ENCODE data around the gene TSGA10.

Gene TSGA10

GRCh38 chr2:99088017-99088416 is 66.7 kb downstream of the TSGA10 start:
- peak; percentile 22 for DNase-seq (ENCODE audit: low spot score)
- no peak for TF ChIP-seq CTCF (IDR thresholded peaks at IDR 0.05; ENCODE audit: extremely low read depth, missing control alignments)

- no peak for TF ChIP-seq CTCF (IDR thresholded peaks at IDR 0.05; ENCODE audit: extremely low read depth, missing control alignments)
- no peak for DNase-seq (ENCODE audit: low spot score)
These were observed 68.4 kb downstream of the TSGA10 start for GRCh38 chr2:99086385-99086784.

GRCh38 chr2:99085421-99085820 is 69.3 kb downstream of the TSGA10 start:
- no peak for TF ChIP-seq CTCF (IDR thresholded peaks at IDR 0.05; ENCODE audit: extremely low read depth, missing control alignments)
- no peak for DNase-seq (ENCODE audit: low spot score)

- TF ChIP-seq CTCF (IDR thresholded peaks at IDR 0.05; ENCODE audit: extremely low read depth, missing control alignments), result no peak
- no peak for DNase-seq (ENCODE audit: low spot score)
These were observed 70.5 kb downstream of the TSGA10 start for GRCh38 chr2:99084256-99084655.

GRCh38 chr2:99081891-99082290 is 72.9 kb downstream of the TSGA10 start:
- DNase-seq (ENCODE audit: low spot score), result no peak
- TF ChIP-seq CTCF (IDR thresholded peaks at IDR 0.05; ENCODE audit: extremely low read depth, missing control alignments), result no peak

GRCh38 chr2:99079226-99079625 is 75.5 kb downstream of the TSGA10 start:
- TF ChIP-seq CTCF (IDR thresholded peaks at IDR 0.05; ENCODE audit: extremely low read depth, missing control alignments), result no peak
- no peak for DNase-seq (ENCODE audit: low spot score)

- no peak for DNase-seq (ENCODE audit: low spot score)
- TF ChIP-seq CTCF (IDR thresholded peaks at IDR 0.05; ENCODE audit: extremely low read depth, missing control alignments), result no peak
These were observed 82.2 kb downstream of the TSGA10 start for GRCh38 chr2:99072551-99072950.

All from GM20000 (cell line).